ENCODE data around the gene MRAP.

MRAP gene

GRCh38 chr21:32297449-32297848 is 1.2 kb upstream of the MRAP start:
- no peaks in the 10 kb centered on the region for H3K27me3 ChIP-seq (ENCODE audit: insufficient read depth, poor library complexity, severe bottlenecking)
- H3K4me3 ChIP-seq (replicated peaks; ENCODE audit: insufficient read depth, low read length) = no peak overlapping the region
- DNase-seq (ENCODE audit: low read depth in 1 of 2, low spot score in 1 of 2) = no peak
- TF ChIP-seq SPI1 (IDR thresholded peaks at IDR 0.05; ENCODE audit: borderline replicate concordance, low read depth) (no peak), CTCF (IDR thresholded peaks at IDR 0.05; ENCODE audit: insufficient read depth, low read length) (no peak), GABPA (IDR thresholded peaks at IDR 0.05; ENCODE audit: low read depth) (no peak), REST (IDR thresholded peaks at IDR 0.05; ENCODE audit: insufficient replicate concordance, low read depth) (no peak), POLR2AphosphoS5 (IDR thresholded peaks at IDR 0.05; ENCODE audit: low read depth) (no peak)
- H3K27ac ChIP-seq (replicated peaks) = no peak overlapping the region

- no peaks in the 10 kb centered on the region for H3K27me3 ChIP-seq (ENCODE audit: insufficient read depth, poor library complexity, severe bottlenecking)
- no peak for TF ChIP-seq SPI1 (IDR thresholded peaks at IDR 0.05; ENCODE audit: borderline replicate concordance, low read depth)
- TF ChIP-seq GABPA (IDR thresholded peaks at IDR 0.05; ENCODE audit: low read depth) = no peak
- TF ChIP-seq POLR2AphosphoS5 (IDR thresholded peaks at IDR 0.05; ENCODE audit: low read depth) = no peak
- TF ChIP-seq REST (IDR thresholded peaks at IDR 0.05; ENCODE audit: insufficient replicate concordance, low read depth) = no peak
- no peak for TF ChIP-seq CTCF (IDR thresholded peaks at IDR 0.05; ENCODE audit: insufficient read depth, low read length)
- no peak for DNase-seq (ENCODE audit: low read depth in 1 of 2, low spot score in 1 of 2)
- no peak overlapping the region for H3K27ac ChIP-seq (replicated peaks)
- H3K4me3 ChIP-seq (replicated peaks; ENCODE audit: insufficient read depth, low read length) = no peak overlapping the region
Measured at GRCh38 chr21:32298148-32298559, 501 bp upstream of the MRAP start.

- Histone ChIP-seq H3K27me3 (ENCODE audit: insufficient read depth, poor library complexity, severe bottlenecking) (no peaks in the 10 kb centered on the region), H3K27ac (replicated peaks) (no peak overlapping the region), H3K4me3 (replicated peaks; ENCODE audit: insufficient read depth, low read length) (no peak overlapping the region)
- TF ChIP-seq POLR2AphosphoS5 (IDR thresholded peaks at IDR 0.05; ENCODE audit: low read depth) (no peak), REST (IDR thresholded peaks at IDR 0.05; ENCODE audit: insufficient replicate concordance, low read depth) (no peak), CTCF (IDR thresholded peaks at IDR 0.05; ENCODE audit: insufficient read depth, low read length) (no peak), GABPA (IDR thresholded peaks at IDR 0.05; ENCODE audit: low read depth) (no peak), SPI1 (IDR thresholded peaks at IDR 0.05; ENCODE audit: borderline replicate concordance, low read depth) (no peak)
- DNase-seq (ENCODE audit: low read depth in 1 of 2, low spot score in 1 of 2) = no peak
Measured at GRCh38 chr21:32299695-32300094, 1.0 kb downstream of the MRAP start.

All from HL-60 (cell line).